Measurements from ENCODE around the gene MTHFD2L.

The MTHFD2L gene

GRCh38 chr4:74309223-74309622, 151.3 kb downstream of the MTHFD2L start:
- DNase-seq (ENCODE audit: low read depth, low spot score) = no peak
- ChIA-PET CTCF (interaction anchor here (0.8 to 8.0 kb wide), 18 partner anchors 8 to 367 kb away, joined by 3 to 61 read pairs (median 4); no protein-coding TSS in a partner anchor), POLR2A (no interaction called here)
- TF ChIP-seq, protein P1, sequence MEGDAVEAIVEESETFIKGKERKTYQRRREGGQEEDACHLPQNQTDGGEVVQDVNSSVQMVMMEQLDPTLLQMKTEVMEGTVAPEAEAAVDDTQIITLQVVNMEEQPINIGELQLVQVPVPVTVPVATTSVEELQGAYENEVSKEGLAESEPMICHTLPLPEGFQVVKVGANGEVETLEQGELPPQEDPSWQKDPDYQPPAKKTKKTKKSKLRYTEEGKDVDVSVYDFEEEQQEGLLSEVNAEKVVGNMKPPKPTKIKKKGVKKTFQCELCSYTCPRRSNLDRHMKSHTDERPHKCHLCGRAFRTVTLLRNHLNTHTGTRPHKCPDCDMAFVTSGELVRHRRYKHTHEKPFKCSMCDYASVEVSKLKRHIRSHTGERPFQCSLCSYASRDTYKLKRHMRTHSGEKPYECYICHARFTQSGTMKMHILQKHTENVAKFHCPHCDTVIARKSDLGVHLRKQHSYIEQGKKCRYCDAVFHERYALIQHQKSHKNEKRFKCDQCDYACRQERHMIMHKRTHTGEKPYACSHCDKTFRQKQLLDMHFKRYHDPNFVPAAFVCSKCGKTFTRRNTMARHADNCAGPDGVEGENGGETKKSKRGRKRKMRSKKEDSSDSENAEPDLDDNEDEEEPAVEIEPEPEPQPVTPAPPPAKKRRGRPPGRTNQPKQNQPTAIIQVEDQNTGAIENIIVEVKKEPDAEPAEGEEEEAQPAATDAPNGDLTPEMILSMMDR (IDR thresholded peaks at IDR 0.05; ENCODE audit: insufficient read depth, low read length, missing control alignments) = no peak
- peak overlapping the region; percentile 18; the same call in 1 of the 2 replicates for H3K4me3 ChIP-seq (ENCODE audit: low read depth, low read length)

GRCh38 chr4:74311696-74312313, 153.9 kb downstream of the MTHFD2L start:
- no peak for DNase-seq (ENCODE audit: low read depth, low spot score)
- POLR2A ChIA-PET = no interaction called here
- H3K4me3 ChIP-seq (ENCODE audit: low read depth, low read length) = no peak overlapping the region
- CTCF ChIA-PET = interaction anchor here (0.8 to 7.1 kb wide), 13 partner anchors 12 to 369 kb away, joined by 3 to 108 read pairs (median 5); no protein-coding TSS in a partner anchor
- TF ChIP-seq, protein P1 (IDR thresholded peaks at IDR 0.05; ENCODE audit: insufficient read depth, low read length, missing control alignments) = peak; percentile 56

- TF ChIP-seq, protein P1 (IDR thresholded peaks at IDR 0.05; ENCODE audit: insufficient read depth, low read length, missing control alignments) = no peak
- no peak overlapping the region for H3K4me3 ChIP-seq (ENCODE audit: low read depth, low read length)
- no peak for DNase-seq (ENCODE audit: low read depth, low spot score)
- ChIA-PET CTCF (interaction anchor here (1.1 to 11.3 kb wide), 3 partner anchors 85 to 358 kb away, joined by 4 to 404 read pairs (median 108); no protein-coding TSS in a partner anchor), POLR2A (no interaction called here)
Measured at GRCh38 chr4:74314329-74314728, 156.4 kb downstream of the MTHFD2L start.

GRCh38 chr4:74314944-74315343, 157.0 kb downstream of the MTHFD2L start:
- CTCF ChIA-PET = interaction anchor here (1.0 to 11.3 kb wide), 5 partner anchors 61 to 358 kb away, joined by 3 to 404 read pairs (median 8); no protein-coding TSS in a partner anchor
- POLR2A ChIA-PET = no interaction called here
- no peak overlapping the region for H3K4me3 ChIP-seq (ENCODE audit: low read depth, low read length)
- TF ChIP-seq, protein P1 (IDR thresholded peaks at IDR 0.05; ENCODE audit: insufficient read depth, low read length, missing control alignments) = no peak
- DNase-seq (ENCODE audit: low read depth, low spot score) = no peak

DNA sequence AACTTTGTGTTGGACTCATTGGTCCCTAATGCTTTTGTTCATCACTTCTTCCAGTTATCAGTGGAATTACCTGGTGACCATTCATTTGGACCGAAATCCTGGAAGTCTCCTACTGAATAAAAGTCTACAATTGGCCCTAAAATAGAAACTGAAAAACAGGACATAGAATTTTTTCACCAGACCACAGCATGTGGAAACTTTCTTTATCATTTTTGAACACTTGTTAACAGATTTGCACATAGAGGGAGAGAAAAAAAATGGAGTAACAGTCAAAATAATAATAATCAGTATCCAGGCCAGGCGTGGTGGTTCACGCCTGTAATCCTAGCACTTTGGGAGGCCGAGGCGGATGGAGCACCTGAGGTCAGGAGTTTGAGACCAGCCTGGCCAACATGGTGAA, 157.5 kb downstream of the MTHFD2L start:
- no peak overlapping the region for H3K4me3 ChIP-seq (ENCODE audit: low read depth, low read length)
- CTCF ChIA-PET = interaction anchor here (1.0 to 11.3 kb wide), 5 partner anchors 61 to 357 kb away, joined by 3 to 404 read pairs (median 8); no protein-coding TSS in a partner anchor

GRCh38 chr4:74316397-74316796, 158.5 kb downstream of the MTHFD2L start:
- TF ChIP-seq, protein P1 (IDR thresholded peaks at IDR 0.05; ENCODE audit: insufficient read depth, low read length, missing control alignments) = no peak
- ChIA-PET CTCF (interaction anchor here (1.1 to 11.3 kb wide), 7 partner anchors 9 to 356 kb away, joined by 3 to 404 read pairs (median 8); partner anchors contain the start of gene EPGN), POLR2A (no interaction called here)
- DNase-seq (ENCODE audit: low read depth, low spot score) = no peak
- H3K4me3 ChIP-seq (ENCODE audit: low read depth, low read length) = no peak overlapping the region

More for the DNA sequence above, 157.5 kb downstream of the MTHFD2L start:
- POLR2A ChIA-PET = no interaction called here
- TF ChIP-seq, protein P1 (IDR thresholded peaks at IDR 0.05; ENCODE audit: insufficient read depth, low read length, missing control alignments) = no peak
- no peak for DNase-seq (ENCODE audit: low read depth, low spot score)
